Measurements from ENCODE around the gene COX15. TPM values are rescaled to one million over a fixed set of nuclear protein-coding genes. Genes with fewer than 3 reads are reported as not detected.
"Not testable (repeated sequence)": the region's sequence is repeated elsewhere in the genome, so short reads cannot be mapped to it uniquely, and the experiment has no call there.

COX15 gene
- total RNA-seq, 2 experiments from 2014 or later: 34.2 to 35.3 TPM

- peaks cover 72% of the 10 kb centered on the region for H3K36me3 Mint-ChIP-seq (ENCODE audit: low read depth)
- H3K27ac Mint-ChIP-seq: no peak overlapping the region
- ChIA-PET CTCF (interaction anchor here (0.7 to 1.6 kb wide), 2 partner anchors 10 to 131 kb away, joined by 3 to 8 read pairs; partner anchors contain the start of genes COX15 and CUTC), POLR2A (interaction anchor here (0.6 to 1.3 kb wide), 3 partner anchors 10 to 1617 kb away, joined by 3 to 6 read pairs (median 4); partner anchors contain the start of gene CUTC)
- intact Hi-C loops (cut with micrococcal nuclease): no loop called here
- TF ChIP-seq, protein P1, sequence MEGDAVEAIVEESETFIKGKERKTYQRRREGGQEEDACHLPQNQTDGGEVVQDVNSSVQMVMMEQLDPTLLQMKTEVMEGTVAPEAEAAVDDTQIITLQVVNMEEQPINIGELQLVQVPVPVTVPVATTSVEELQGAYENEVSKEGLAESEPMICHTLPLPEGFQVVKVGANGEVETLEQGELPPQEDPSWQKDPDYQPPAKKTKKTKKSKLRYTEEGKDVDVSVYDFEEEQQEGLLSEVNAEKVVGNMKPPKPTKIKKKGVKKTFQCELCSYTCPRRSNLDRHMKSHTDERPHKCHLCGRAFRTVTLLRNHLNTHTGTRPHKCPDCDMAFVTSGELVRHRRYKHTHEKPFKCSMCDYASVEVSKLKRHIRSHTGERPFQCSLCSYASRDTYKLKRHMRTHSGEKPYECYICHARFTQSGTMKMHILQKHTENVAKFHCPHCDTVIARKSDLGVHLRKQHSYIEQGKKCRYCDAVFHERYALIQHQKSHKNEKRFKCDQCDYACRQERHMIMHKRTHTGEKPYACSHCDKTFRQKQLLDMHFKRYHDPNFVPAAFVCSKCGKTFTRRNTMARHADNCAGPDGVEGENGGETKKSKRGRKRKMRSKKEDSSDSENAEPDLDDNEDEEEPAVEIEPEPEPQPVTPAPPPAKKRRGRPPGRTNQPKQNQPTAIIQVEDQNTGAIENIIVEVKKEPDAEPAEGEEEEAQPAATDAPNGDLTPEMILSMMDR (IDR thresholded peaks at IDR 0.05): no peak
- peaks cover 20% of the 10 kb centered on the region for H3K4me1 Mint-ChIP-seq (ENCODE audit: low read depth)
- DNase-seq: no peak
- ATAC-seq: no peak
- H3K9me3 Mint-ChIP-seq: peaks cover 14% of the 10 kb centered on the region
- no peak overlapping the region for H3K4me3 Mint-ChIP-seq
- no peaks in the 10 kb centered on the region for H3K27me3 Mint-ChIP-seq
Observed at GRCh38 chr10:99742701-99743100, 10.8 kb upstream of the COX15 start.

DNA sequence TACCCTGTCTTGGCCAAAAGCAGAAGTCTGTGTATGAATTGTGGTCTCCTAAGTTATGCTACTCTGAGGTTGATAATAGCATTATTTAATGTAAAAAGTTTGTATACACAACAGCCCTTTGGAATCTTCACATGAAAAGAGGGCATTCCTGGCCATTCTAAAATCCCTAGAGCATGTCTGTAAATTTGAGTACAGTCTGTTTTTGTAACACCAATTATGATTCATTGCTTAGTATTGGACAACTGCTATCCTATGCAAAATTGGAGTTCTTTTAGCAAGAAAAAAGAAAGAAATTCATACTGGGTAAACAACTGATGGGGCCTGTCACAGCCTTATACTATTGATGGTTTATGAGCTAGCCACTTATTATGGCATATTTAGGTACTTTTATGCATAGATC lies 10.3 kb upstream of the COX15 start:
- POLR2A ChIA-PET: interaction anchor here (0.6 to 1.3 kb wide), 2 partner anchors 10 to 631 kb away, joined by 4 to 6 read pairs; partner anchors contain the start of gene CUTC
- intact Hi-C loops (cut with micrococcal nuclease): no loop called here
- H3K27me3 Mint-ChIP-seq: no peaks in the 10 kb centered on the region
- no peak overlapping the region for H3K4me3 Mint-ChIP-seq
- peaks cover 16% of the 10 kb centered on the region for H3K9me3 Mint-ChIP-seq
- peaks cover 75% of the 10 kb centered on the region for H3K36me3 Mint-ChIP-seq (ENCODE audit: low read depth)
- DNase-seq: no peak
- H3K27ac Mint-ChIP-seq: no peak overlapping the region
- TF ChIP-seq, protein P1 (IDR thresholded peaks at IDR 0.05): no peak
- H3K4me1 Mint-ChIP-seq (ENCODE audit: low read depth): peaks cover 25% of the 10 kb centered on the region
- no peak for ATAC-seq
- CTCF ChIA-PET: interaction anchor here (0.7 kb wide), 1 partner anchor 130 kb away, joined by 3 read pairs; no protein-coding TSS in a partner anchor

- Mint-ChIP-seq H3K4me1 (ENCODE audit: low read depth) (peaks cover 29% of the 10 kb centered on the region), H3K27me3 (no peaks in the 10 kb centered on the region), H3K4me3 (no peak overlapping the region), H3K36me3 (ENCODE audit: low read depth) (peaks cover 79% of the 10 kb centered on the region), H3K27ac (no peak overlapping the region), H3K9me3 (peaks cover 17% of the 10 kb centered on the region)
- CTCF ChIA-PET: interaction anchor here (0.7 to 1.8 kb wide), 2 partner anchors 8 to 105 kb away, joined by 3 to 5 read pairs; partner anchors contain the start of gene CUTC
- POLR2A ChIA-PET: interaction anchor here (1.1 to 1.7 kb wide), 2 partner anchors 8 to 9 kb away, joined by 4 read pairs; partner anchors contain the start of genes COX15 and CUTC
- no peak for DNase-seq
- intact Hi-C loops (cut with micrococcal nuclease): no loop called here
- no peak for ATAC-seq
- TF ChIP-seq, protein P1 (IDR thresholded peaks at IDR 0.05): no peak
Observed at GRCh38 chr10:99740933-99741559, 9.1 kb upstream of the COX15 start.

DNA sequence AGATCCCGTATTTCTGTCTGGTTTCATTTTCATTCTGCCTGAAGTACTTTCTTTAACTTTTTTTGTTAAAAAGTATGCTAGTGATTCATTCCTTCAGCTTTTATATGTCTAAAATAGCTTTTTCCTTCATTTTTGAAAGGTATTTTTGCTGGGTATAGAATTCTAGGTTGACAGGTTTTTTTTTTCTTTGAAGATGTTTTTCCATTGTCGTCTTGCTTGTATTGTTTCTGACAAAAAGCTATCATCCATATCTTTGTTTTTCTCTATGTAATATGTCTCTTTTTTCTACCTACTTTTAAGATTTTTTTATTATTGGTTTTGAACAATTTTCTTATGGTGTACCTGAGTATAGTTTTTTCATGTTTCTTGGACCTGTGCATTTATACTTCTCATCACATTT lies 8.3 kb upstream of the COX15 start:
- Mint-ChIP-seq H3K36me3 (ENCODE audit: low read depth) (peaks cover 79% of the 10 kb centered on the region), H3K4me1 (ENCODE audit: low read depth) (peaks cover 34% of the 10 kb centered on the region), H3K27ac (no peak overlapping the region), H3K4me3 (no peak overlapping the region), H3K27me3 (no peaks in the 10 kb centered on the region), H3K9me3 (peaks cover 17% of the 10 kb centered on the region)
- POLR2A ChIA-PET: interaction anchor here (1.1 to 1.7 kb wide), 2 partner anchors 7 to 8 kb away, joined by 4 read pairs; partner anchors contain the start of genes COX15 and CUTC
- ATAC-seq (no peak), DNase-seq (no peak)
- CTCF ChIA-PET: interaction anchor here (0.7 to 1.8 kb wide), 2 partner anchors 8 to 105 kb away, joined by 3 to 5 read pairs; partner anchors contain the start of gene CUTC
- TF ChIP-seq, protein P1 (IDR thresholded peaks at IDR 0.05): no peak
- intact Hi-C loops (cut with micrococcal nuclease): no loop called here

DNA sequence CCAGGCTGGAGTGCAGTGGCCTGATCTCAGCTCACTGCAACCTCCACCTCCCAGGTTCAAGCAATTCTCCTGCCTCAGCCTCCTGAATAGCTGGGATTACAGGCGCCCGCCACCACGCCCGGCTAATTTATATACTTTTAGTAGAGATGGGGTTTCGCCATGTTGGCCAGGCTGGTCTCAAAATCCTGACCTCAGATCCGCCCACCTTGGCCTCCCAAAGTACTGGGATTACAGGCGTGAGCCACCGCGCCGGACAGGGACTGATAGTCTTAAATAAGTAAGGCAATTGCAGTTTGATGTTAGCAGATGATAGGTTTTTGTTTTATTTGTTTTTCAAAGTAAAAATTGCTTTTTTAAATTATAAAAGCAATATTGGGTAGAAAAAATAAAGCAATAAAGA lies 2.2 kb upstream of the COX15 start:
- Mint-ChIP-seq H3K4me1 (ENCODE audit: low read depth) (peaks cover 34% of the 10 kb centered on the region), H3K36me3 (ENCODE audit: low read depth) (peaks cover 54% of the 10 kb centered on the region)
- intact Hi-C loops (cut with micrococcal nuclease); POLR2A ChIA-PET; H3K4me3 Mint-ChIP-seq; ATAC-seq; H3K27ac Mint-ChIP-seq; H3K9me3 Mint-ChIP-seq; DNase-seq; H3K27me3 Mint-ChIP-seq: not testable (repeated sequence)
- CTCF ChIA-PET: interaction anchor here (1.5 kb wide), 1 partner anchor 9 kb away, joined by 3 read pairs; no protein-coding TSS in a partner anchor

Measured in activated CD8-positive, alpha-beta T cell treated with anti-CD3 and anti-CD28 coated beads for 36 hours (primary cell).